Measurements from ENCODE around the gene HCN1.

DNA sequence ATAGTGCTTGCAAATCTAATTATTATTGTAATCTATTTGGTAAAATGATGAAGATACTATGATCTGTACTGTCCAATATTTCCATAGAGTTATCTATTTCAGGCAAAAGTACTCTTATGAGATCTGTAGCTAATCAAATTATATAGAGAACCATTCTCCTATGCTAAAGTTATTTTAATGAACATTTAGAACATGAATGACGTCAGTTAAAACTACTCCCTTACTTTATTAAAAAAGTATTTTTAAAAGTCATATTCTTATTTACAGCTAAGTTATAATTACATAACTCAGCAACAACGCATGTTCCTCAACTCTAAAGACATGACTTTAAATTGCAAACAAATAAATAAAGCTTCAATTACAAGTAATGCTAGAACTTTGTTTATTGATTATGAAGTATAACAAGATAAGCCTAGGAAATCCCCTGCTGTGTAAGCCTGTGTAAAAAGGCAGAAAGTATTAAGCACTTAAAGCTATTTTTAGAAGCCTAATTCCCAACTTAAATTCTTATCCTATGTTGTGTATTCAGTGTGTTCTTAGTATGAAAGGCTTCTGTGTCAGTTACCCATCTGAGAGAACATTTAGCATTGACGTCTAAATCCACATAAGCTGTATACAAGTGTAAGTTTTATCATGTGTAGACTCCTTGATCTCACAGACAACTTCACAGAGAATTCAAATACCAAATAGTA lies 285.7 kb downstream of the HCN1 start:
- TF ChIP-seq POLR2A (IDR thresholded peaks at IDR 0.05) (no peak), CTCF (IDR thresholded peaks at IDR 0.05) (no peak), POLR2AphosphoS5 (IDR thresholded peaks at IDR 0.05) (no peak), EP300 (IDR thresholded peaks at IDR 0.05) (no peak)
